ENCODE data around the gene KRTAP4-11. TPM values are rescaled to one million over a fixed set of nuclear protein-coding genes. Genes with fewer than 3 reads are reported as not detected.
A peak's percentile ranks its signal among the peaks of the same experiment; 100 is the strongest.
"Not testable (repeated sequence)": the region's sequence is repeated elsewhere in the genome, so short reads cannot be mapped to it uniquely, and the experiment has no call there.

The KRTAP4-11 gene
- total RNA-seq, 1 experiment from 2014 or later = not detected

DNA sequence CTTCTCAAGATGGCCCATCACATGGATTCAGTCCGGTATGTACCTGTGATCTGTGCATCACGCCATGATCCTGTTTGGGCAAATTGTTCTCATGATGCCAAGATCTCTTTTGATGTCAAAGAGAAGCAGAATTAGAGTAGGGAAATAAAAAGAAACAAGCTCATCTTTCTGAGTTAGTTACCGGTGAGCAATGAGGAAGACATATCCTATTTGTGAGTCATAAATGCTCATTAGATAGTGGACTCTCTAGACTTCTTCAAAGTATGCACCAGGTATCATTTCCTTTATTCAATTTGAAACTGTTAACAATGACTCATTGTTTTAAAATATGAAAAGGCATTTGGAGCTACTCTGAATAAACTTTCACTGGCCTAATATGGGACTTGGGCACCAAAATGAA, 13.8 kb upstream of the KRTAP4-11 start:
- no peak for DNase-seq (ENCODE audit: low read depth, low spot score)
- in situ Hi-C loops (cut with HindIII; ENCODE audit: low pct_unique_long_range_greater_than_20kb, low sequenced_read_pairs) = no loop called here

DNA sequence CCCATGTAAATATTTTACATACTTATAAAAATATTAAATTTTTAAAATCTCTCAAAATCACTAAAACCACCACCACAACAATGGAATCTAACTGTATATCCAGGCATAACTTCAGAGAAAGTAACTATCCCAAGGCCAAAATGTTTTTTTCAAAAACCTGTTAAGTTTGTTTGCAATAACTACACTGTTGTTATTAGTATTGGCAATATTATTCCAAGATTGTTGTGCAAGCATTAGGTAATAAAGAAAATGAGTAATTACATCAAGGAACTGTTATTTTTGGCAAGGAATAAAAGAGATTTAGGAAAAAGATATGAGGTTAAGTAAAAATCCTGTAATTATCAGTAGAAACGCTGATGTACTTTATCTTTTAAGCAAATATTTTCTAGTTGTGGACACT, 9.2 kb upstream of the KRTAP4-11 start:
- DNase-seq (ENCODE audit: low read depth, low spot score) = no peak
- in situ Hi-C loops (cut with HindIII; ENCODE audit: low pct_unique_long_range_greater_than_20kb, low sequenced_read_pairs) = no loop called here

DNA sequence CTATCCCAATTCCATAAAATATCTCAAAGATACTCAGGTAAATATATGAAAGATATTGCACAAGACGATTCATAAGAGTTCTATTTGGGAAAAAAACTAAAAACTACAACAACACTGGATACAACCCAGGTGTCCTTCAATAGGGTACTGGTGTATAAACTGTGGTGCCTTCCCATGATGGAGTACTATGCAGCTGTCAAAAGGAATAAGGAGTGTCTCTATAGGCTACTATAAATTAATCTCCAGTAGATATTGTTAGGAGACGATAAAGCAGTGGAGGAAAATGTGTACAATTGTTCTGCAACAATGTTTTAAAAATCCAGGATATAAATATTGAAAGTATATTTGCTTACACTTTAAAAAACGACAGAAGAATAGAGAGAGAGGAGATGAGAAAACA, 8.2 kb upstream of the KRTAP4-11 start:
- no peak for DNase-seq (ENCODE audit: low read depth, low spot score)
- in situ Hi-C loops (cut with HindIII; ENCODE audit: low pct_unique_long_range_greater_than_20kb, low sequenced_read_pairs) = no loop called here

DNA sequence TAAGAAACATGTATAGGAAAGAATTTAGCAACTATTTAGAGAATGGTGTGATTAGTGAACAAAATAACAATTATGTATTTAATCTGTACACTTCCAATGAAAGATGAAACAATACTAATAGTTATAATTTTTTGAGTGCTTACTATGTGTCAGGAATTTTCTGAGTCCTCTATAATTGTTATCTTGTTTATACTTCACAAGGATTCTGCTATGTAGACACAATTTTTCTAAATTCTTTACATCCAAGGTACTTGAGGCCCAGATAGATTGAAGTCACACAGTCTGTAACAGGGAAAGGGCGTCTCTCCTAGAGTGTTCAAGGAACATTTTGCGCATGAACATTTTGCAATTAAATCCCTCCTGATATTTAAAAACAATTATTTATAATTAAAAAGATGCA, 6.9 kb upstream of the KRTAP4-11 start:
- in situ Hi-C loops (cut with HindIII; ENCODE audit: low pct_unique_long_range_greater_than_20kb, low sequenced_read_pairs) = no loop called here

DNA sequence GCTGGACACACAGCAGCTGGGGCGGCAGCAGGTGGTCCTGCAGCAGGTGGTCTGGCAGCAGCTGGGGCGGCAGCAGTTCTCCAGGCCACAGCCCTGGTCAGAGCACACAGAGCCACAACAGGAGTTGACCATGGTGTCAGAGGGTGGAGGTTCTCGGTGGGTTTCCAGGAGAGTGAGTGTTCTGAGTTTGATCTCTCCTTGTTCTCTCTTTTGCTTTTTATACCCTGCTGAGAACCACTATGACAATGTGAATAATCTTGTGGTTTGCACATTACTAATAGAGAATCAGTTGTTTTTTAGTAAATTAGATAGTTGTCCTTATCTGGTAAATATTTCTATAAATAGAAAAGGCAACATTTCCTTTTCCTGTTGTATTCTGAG, 5.8 kb upstream of the KRTAP4-11 start, which contains the start of gene KRTAP4-12:
Gene KRTAP4-12 (minus strand): TSS at position 192 of the 381 bp plus-strand sequence. CDS start 60 bp downstream, at position 132.
- DNase-seq (ENCODE audit: low read depth, low spot score); in situ Hi-C loops (cut with HindIII; ENCODE audit: low pct_unique_long_range_greater_than_20kb, low sequenced_read_pairs): not testable (repeated sequence)

More for the DNA sequence above, 6.9 kb upstream of the KRTAP4-11 start:
- DNase-seq (ENCODE audit: low read depth, low spot score) = no peak

DNA sequence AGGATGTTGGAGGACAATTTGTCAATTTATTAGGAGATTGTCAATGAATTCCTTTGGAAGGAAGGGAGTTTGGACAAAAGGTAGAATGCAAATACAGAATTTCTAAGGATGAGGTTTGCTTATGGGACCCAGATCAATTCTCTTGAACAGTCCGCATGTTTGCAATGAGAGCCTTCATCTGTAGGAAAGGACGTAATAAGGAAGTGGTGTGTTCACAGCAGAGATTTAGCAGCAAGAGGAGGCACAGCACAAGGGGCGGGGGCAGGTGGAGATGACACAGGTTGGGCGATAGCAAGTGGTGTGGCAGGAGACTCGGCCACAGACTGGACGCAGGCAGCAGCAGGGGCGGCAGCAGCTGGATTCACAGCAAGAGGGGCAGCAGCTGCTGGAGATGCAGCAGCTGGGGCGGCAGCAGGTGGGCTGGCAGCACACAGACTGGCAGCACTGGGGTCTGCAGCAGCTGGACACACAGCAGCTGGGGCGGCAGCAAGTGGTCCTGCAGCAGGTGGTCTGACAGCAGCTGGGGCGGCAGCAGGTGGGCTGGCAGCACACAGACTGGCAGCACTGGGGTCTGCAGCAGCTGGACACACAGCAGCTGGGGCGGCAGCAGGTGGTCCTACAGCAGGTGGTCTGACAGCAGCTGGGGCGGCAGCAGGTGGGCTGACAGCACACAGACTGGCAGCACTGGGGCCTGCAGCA, 5.3 kb upstream of the KRTAP4-11 start:
- DNase-seq (ENCODE audit: low read depth, low spot score); in situ Hi-C loops (cut with HindIII; ENCODE audit: low pct_unique_long_range_greater_than_20kb, low sequenced_read_pairs): not testable (repeated sequence)

DNA sequence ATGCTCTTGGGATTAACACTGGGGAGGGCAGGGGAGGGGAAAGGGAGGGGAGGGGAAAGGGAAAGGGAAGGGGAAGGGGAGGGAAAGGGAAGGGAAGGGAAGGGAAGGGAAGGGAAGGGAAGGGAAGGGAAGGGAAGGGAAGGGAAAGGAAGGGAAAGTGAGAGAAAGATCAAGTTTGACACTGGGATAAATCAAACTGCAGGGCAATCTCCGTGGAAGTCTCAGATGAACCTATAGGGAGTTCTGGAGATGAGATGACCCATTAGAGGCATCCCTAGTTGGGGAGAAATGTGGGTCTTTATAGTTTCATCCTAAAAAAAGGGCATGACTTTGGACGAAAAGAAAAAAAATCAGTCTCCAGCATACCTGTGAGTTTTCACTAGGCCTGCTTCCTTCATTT, 3.6 kb upstream of the KRTAP4-11 start:
- in situ Hi-C loops (cut with HindIII; ENCODE audit: low pct_unique_long_range_greater_than_20kb, low sequenced_read_pairs) = no loop called here
- DNase-seq (ENCODE audit: low read depth, low spot score) = no peak

DNA sequence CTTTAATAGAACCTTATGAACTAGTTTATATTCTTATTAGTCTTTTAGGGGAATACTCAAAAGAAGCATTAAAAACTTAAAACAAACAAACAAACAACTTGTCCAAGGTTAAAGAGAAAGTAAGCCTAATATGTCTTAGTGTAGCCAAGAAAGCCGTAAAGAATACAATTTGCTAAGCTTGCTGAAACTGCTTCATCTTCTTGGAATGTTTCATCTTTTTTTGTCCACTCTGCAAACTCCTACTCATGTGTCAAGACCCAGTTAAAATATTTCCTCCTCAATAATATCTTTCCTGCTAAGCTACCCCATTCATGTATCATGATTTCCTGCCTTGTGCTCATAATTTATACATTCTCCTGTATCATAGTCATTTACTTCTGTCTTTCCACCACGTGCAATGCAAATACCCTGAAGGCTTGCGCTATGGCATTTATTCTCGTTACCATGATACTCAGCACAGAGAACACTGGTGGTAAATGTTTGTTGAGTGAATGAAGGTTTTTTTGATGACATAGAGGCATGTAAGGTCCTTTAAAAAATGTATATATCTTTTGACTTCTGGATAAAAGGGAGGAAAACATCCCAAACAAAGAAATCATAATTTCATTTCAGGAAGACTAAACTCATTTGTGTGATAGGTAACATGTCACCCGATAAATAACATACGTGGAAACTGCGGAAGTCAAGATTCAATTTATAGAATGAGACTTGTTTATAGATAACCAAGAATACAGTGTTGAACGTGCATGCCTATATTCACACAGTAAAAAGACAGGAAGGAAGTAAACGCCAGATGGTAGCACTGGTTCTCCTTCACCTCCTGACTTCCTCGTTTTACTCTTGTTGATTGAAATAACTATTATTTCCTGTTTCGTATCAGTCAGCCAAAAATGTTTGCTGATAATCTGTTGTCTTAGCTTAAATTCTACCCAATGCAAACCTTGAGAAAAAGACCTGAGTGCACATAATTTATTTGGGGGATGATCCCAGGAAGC, 1.8 kb upstream of the KRTAP4-11 start:
- in situ Hi-C loops (cut with HindIII; ENCODE audit: low pct_unique_long_range_greater_than_20kb, low sequenced_read_pairs) = not testable (repeated sequence)
- peak; percentile 5 for DNase-seq (ENCODE audit: low read depth, low spot score)

DNA sequence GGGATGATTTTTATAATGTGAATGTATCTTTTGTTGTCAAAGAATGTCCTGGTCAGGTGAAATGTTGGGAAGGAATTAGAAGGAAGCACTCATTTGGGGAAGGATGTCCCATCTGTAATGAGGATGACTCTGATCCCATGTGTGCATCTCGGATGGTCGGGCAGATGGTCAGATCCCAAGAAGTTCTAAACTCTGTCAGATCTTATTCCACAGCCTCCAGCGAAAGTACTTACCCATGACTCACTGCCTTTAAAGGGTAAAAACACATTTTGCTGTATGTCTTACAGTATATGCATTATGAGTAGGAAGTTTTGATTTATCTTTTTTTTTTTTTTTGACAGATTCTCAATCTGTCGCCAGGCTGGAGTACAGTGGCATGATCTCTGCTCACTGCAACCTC, 548 bp upstream of the KRTAP4-11 start:
- peak; percentile 11 for DNase-seq (ENCODE audit: low read depth, low spot score)

DNA sequence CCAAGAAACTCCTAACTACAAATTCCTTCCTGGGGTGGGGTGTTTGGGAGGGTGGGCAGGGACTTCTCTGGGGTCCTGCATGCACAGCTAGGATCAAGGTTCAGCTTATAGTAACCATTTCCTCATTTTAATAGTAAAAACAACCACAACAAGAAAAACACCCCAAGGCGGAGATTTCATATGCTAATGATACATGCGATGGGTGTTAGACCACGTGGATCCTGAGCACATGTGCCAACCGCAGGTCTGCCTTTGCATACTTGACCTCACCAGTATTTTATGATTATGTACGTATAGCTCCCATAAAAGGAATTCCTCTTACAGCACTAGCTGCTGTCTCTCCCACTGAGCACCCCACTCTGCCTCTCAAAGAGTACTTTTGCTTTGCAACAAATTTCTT, 1.9 kb downstream of the KRTAP4-11 start:
- in situ Hi-C loops (cut with HindIII; ENCODE audit: low pct_unique_long_range_greater_than_20kb, low sequenced_read_pairs) = no loop called here
- DNase-seq (ENCODE audit: low read depth, low spot score) = peak; percentile 5

More for the DNA sequence above, 548 bp upstream of the KRTAP4-11 start:
- in situ Hi-C loops (cut with HindIII; ENCODE audit: low pct_unique_long_range_greater_than_20kb, low sequenced_read_pairs) = no loop called here

DNA sequence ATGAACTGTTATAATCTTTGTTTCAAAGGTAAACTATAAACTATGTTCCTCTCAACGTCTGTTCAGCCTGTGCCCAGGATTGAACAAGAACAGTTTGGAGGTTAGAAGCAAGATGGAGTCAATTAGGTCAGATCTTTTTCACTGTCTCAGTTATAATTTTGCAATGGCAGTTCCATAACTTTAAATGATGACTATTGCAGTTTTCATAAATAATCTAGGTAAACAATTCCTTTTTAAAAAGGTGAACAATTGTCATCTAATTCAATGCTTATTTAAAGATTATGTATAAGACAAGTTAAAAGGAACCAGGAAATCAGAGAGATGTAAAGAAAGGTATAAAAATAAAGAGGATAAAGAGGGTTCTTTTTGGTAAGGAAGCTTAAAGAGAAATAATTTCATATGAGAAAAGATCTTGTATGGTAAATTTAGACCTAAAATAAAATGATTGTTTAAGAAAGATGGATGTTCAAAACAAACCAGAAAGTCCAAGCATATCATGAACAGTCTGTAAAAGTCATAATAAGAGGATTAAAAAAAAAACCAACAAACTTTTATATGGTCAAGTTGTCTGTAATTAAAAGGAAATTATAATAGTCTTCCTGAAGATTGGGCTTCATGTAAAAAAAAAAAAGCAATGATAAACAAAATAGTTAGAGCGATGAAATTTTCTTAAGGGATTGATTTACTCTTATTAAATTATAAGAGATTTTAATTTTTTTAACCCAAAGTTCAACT, 6.9 kb downstream of the KRTAP4-11 start:
- DNase-seq (ENCODE audit: low read depth, low spot score) = no peak
- in situ Hi-C loops (cut with HindIII; ENCODE audit: low pct_unique_long_range_greater_than_20kb, low sequenced_read_pairs) = no loop called here

DNA sequence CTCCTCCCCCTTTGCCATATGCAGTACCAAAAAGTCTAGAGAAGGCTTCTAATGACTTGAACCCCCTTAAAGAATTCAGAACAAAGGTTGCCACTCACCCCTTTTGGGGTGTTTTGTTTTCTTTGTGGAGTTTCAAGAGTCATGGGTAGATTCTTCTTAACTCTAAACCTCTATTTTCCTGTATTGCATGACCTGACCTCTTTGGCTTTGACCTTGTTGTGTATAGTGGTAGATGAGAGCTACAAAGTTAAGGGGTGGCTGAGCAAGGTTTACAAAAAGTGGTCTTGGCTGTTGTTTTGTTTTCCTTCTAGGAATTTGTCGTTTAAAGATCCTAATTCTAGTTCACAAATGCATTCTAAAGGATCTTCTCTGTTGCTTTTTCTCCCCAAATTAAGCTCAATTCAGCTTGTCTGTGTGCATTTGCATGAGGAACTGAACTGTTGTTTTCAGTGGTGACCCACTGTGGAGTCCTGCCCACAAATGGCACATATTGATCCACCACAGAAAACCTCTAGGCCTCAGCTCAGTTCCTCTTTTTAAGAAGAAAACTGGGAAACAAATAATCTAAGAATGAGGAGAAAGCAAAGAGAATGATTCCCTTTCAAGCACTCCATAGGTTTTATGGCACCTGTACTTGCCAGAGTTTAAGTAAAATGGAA, 9.3 kb downstream of the KRTAP4-11 start:
- DNase-seq (ENCODE audit: low read depth, low spot score); in situ Hi-C loops (cut with HindIII; ENCODE audit: low pct_unique_long_range_greater_than_20kb, low sequenced_read_pairs): not testable (repeated sequence)

DNA sequence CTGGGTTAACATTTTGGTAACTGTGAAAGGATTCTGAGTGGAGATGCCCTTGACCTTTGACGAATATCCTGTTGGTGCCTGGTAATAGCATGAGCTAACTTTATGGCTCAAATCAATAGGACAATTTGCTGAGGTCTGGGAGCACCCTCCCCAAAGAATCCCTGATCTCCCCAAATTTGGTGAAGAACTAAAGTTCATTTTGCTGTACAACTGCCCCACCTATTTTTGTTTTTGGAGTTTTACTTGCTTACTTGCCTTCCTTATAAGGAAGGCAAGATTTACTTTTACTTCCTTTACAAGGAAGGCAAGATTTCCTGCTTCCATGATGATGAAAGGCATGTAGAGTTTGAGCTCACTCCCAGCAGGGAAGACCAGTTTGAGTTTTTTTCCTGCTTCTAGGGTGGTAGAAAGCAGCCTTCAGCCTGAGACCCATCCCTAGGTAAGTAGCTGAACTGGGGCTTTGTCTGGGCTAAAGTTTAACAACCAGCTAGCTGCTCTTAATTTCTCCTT, 10.2 kb downstream of the KRTAP4-11 start:
- no peak for DNase-seq (ENCODE audit: low read depth, low spot score)
- in situ Hi-C loops (cut with HindIII; ENCODE audit: low pct_unique_long_range_greater_than_20kb, low sequenced_read_pairs) = no loop called here

DNA sequence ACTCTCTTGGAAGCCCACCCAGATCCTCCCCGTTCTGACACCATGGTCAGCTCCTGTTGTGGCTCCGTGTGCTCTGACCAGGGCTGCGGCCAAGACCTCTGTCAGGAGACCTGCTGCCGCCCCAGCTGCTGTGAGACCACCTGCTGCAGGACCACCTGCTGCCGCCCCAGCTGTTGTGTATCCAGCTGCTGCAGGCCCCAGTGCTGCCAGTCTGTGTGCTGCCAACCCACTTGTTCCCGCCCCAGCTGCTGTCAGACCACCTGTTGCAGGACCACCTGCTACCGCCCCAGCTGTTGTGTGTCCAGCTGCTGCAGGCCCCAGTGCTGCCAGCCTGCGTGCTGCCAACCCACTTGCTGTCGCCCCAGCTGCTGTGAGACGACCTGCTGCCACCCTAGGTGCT, 12.8 kb downstream of the KRTAP4-11 start, which contains the start of gene KRTAP4-9:
Gene KRTAP4-9 (plus strand): TSS at position 43 of the 400 bp plus-strand sequence. CDS start 0 bp downstream, at position 43.
- DNase-seq (ENCODE audit: low read depth, low spot score); in situ Hi-C loops (cut with HindIII; ENCODE audit: low pct_unique_long_range_greater_than_20kb, low sequenced_read_pairs): not testable (repeated sequence)

DNA sequence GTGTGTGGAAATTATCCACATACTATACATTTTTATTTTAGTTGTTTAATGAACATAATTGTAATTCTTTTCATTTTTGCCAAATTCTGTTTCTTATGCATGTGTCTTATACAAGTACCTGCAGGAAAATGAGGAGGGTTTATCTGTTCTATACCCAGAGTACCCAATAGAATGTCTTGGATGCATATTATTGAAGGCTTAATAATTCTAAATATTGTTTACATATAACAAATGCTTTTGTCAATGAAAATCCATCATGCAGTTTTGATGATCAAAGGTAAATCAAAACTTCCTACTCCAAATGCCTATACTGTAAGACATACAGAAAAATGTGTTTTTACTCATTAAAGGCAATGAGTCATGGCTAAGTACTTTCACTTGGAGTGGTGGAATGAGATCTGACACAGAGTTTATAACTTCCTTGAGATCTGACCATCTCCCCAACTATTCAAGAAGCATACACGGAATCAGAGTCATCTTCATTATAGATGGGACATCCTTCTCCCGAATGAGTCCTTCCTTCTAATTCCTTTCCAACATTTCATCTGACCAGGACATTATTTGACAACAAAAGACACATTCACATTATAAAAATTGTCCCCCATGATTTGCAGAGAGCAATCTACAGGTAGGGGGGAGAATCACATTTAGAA, 13.7 kb downstream of the KRTAP4-11 start:
- in situ Hi-C loops (cut with HindIII; ENCODE audit: low pct_unique_long_range_greater_than_20kb, low sequenced_read_pairs); DNase-seq (ENCODE audit: low read depth, low spot score): not testable (repeated sequence)

DNA sequence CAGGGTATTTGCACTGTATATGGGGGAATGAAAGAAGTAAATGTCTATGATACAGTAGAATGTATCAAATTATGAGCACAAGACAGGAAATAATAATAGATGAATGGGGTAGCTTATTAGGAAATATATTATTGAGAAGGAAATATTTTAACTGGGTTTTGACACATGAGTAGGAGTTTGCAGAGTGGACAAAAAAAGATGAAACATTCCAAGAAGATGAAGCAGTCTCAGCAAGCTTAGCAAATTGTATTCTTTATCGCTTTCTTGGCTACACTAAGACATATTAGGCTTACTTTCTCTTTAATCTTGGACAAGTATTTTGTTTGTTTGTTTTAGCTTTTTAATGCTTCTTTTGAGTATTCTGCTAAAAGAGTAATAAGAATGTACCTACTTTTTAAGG, 14.3 kb downstream of the KRTAP4-11 start:
- in situ Hi-C loops (cut with HindIII; ENCODE audit: low pct_unique_long_range_greater_than_20kb, low sequenced_read_pairs) = no loop called here
- DNase-seq (ENCODE audit: low read depth, low spot score) = no peak

Data from SK-MEL-5 (cell line).